Trophoblast cell (in vitro differentiated cells and primary cell): ENCODE data around the gene SLC36A2.

Experiments used
- DNase-seq, 2 donors: peaks; one replicate each; pipeline ENCODE4 v3.0.0-alpha.2; 2016
- H2AFZ ChIP-seq: 2 replicates; pipeline ENCODE4 v1.6.1; 2013; ENCODE audit warnings: low read length, moderate library complexity, mild to moderate bottlenecking; ENCODE audit not compliant: insufficient read depth, poor library complexity
- H2AK5ac ChIP-seq: 2 replicates; pipeline ENCODE4 v1.6.1; 2013; ENCODE audit warnings: mild to moderate bottlenecking, low read length
- H2BK120ac ChIP-seq: 2 replicates; pipeline ENCODE4 v1.6.1; 2013; ENCODE audit warnings: low read length, mild to moderate bottlenecking, moderate library complexity; ENCODE audit not compliant: insufficient read depth, poor library complexity
- H2BK12ac ChIP-seq: 2 replicates; pipeline ENCODE4 v1.6.1; 2013; ENCODE audit warnings: mild to moderate bottlenecking, low read length, moderate library complexity
- H2BK5ac ChIP-seq: 2 replicates; pipeline ENCODE4 v1.6.1; 2013; ENCODE audit warnings: low read length, low read depth, moderate library complexity, mild to moderate bottlenecking; ENCODE audit not compliant: poor library complexity
- H3K14ac ChIP-seq: 2 replicates; pipeline ENCODE4 v1.6.1; 2013; ENCODE audit warnings: mild to moderate bottlenecking, low read length
- H3K18ac ChIP-seq: 2 replicates; pipeline ENCODE4 v1.6.1; 2013; ENCODE audit warnings: mild to moderate bottlenecking, low read length
- H3K23ac ChIP-seq: 2 replicates; pipeline ENCODE4 v1.6.1; 2013; ENCODE audit warnings: low read length
- H3K27ac ChIP-seq: 2 replicates; pipeline ENCODE4 v1.5.1; 2013; ENCODE audit warnings: low read depth, mild to moderate bottlenecking, inconsistent platforms, low read length, moderate library complexity
- H3K27me3 ChIP-seq: 2 replicates; pipeline ENCODE4 v1.6.1; 2013; ENCODE audit warnings: inconsistent platforms, mild to moderate bottlenecking, low read length, moderate library complexity; ENCODE audit not compliant: insufficient read depth
- H3K36me3 ChIP-seq, 2 experiments: 1 replicate in 1 of 2; 2 replicates in 1 of 2; pipeline ENCODE4 v1.6.1; 2013; ENCODE audit warnings: low read length in 2 of 2, mild to moderate bottlenecking in 2 of 2, moderate library complexity in 1 of 2; ENCODE audit not compliant: insufficient read depth in 2 of 2, control insufficient read depth in 1 of 2
- H3K4ac ChIP-seq: 2 replicates; pipeline ENCODE4 v1.6.1; 2013; ENCODE audit warnings: low read depth, mild to moderate bottlenecking, low read length, moderate library complexity
- H3K4me1 ChIP-seq, 2 experiments: 1 replicate in 1 of 2; 2 replicates in 1 of 2; pipeline ENCODE4 v1.6.1; 2013; ENCODE audit warnings: low read length in 2 of 2, mild to moderate bottlenecking in 2 of 2, moderate library complexity in 1 of 2; ENCODE audit not compliant: insufficient read depth in 2 of 2, control insufficient read depth in 1 of 2
- H3K4me2 ChIP-seq: 2 replicates; pipeline ENCODE4 v1.6.1; 2013; ENCODE audit warnings: inconsistent platforms, mild to moderate bottlenecking, low read length, moderate library complexity
- H3K4me3 ChIP-seq: 2 replicates; pipeline ENCODE4 v1.5.1; 2013; ENCODE audit warnings: mild to moderate bottlenecking, low read depth, low read length, inconsistent platforms
- H3K79me1 ChIP-seq: one replicate; pipeline ENCODE4 v1.6.1; 2013; ENCODE audit warnings: low read length
- H3K79me2 ChIP-seq: 2 replicates; pipeline ENCODE4 v1.6.1; 2013; ENCODE audit warnings: low read length, mild to moderate bottlenecking; ENCODE audit not compliant: control insufficient read depth, insufficient read depth, poor library complexity
- H3K9ac ChIP-seq: 2 replicates; pipeline ENCODE4 v1.6.1; 2013; ENCODE audit warnings: mild to moderate bottlenecking, low read length
- H3K9me3 ChIP-seq: 2 replicates; pipeline ENCODE4 v1.6.1; 2013; ENCODE audit warnings: low read depth, mild to moderate bottlenecking, control low read depth, inconsistent platforms, low read length; ENCODE audit not compliant: insufficient read depth
- H4K12ac ChIP-seq: 2 replicates; pipeline ENCODE4 v1.6.1; 2013; ENCODE audit warnings: low read depth, mild to moderate bottlenecking, low read length, moderate library complexity
- H4K8ac ChIP-seq: 2 replicates; pipeline ENCODE4 v1.6.1; 2013; ENCODE audit warnings: low read depth, mild to moderate bottlenecking, low read length, moderate library complexity
- H4K91ac ChIP-seq: one replicate; pipeline ENCODE4 v1.6.1; 2013; ENCODE audit warnings: low read depth, mild to moderate bottlenecking, low read length, moderate library complexity
- WGBS: extraction: QIAGEN DNeasy Blood & Tissue Kit; methylation state at CpG from one replicate; pipeline ENCODE4 v1.1.7; 2013; ENCODE audit warnings: missing lambda C conversion rate; ENCODE audit not compliant: insufficient read length, insufficient coverage; ENCODE audit errors: extremely low coverage; 5-methylcytosine and 5-hydroxymethylcytosine counted together

SLC36A2 gene

DNA sequence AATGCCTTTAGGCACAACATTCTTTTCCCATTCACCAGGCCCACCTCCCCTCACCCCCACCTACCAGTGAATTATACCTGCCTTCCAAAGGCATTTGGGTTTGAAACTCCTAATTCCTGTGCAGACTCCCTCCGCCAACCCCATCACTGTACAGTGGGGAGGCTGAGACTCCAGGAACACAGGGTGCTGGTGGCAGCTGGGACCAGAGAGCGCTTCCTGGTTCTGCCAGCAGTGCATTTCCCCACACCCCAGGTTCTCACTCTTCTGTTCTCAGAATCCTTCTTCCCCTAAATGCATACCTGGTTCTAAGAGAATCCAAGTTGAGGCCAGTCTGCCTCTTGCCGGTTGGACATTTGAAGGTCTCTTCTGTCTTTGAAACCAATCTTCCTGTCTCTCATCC lies 21.1 kb downstream of the SLC36A2 start:
- Histone ChIP-seq H3K79me1 (no peaks in the 10 kb centered on the region), H3K9me3 (no peaks in the 10 kb centered on the region), H3K23ac (no peak overlapping the region), H3K18ac (no peak overlapping the region), H4K8ac (no peak overlapping the region), H4K12ac (no peak overlapping the region), H3K4me2 (no peak overlapping the region), H3K14ac (no peak overlapping the region), H3K4ac (no peak overlapping the region), H3K4me3 (no peak overlapping the region), H2BK120ac (no peak overlapping the region), H3K4me1 (peaks cover 17 to 18% of the 10 kb centered on the region in 2 experiments), H4K91ac (no peak overlapping the region), H3K79me2 (no peaks in the 10 kb centered on the region), H3K9ac (no peak overlapping the region), H2BK5ac (no peak overlapping the region), H3K36me3 (no peaks in the 10 kb centered on the region), H2AK5ac (no peak overlapping the region), H3K27me3 (no peaks in the 10 kb centered on the region), H2BK12ac (no peak overlapping the region), H2AFZ (no peak overlapping the region), H3K27ac (no peak overlapping the region)
- no peak for DNase-seq
- no CpG with 5 or more reads among the region's 3 CpGs for WGBS

DNA sequence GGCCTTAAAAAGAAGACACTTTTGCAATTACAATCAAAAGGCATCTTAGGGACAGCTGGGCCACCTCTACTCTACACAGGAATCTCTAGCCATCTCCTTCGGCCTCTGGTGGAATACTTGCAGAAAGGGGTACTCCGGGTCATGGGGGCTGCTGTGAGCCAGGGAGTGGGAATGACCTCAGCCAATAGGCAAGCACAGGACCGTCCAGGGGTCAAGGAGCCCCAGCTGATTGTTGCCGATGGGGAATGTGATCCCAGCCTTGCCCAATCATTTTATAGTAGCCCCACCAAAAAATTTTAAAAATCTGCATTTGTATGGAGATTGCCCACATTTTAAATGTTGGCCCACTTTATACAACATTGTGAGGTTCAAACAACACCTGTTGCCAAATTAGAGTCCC lies 26.9 kb downstream of the SLC36A2 start:
- Histone ChIP-seq H3K79me1 (no peaks in the 10 kb centered on the region), H2BK120ac (no peak overlapping the region), H3K9me3 (no peaks in the 10 kb centered on the region), H3K36me3 (no peaks in the 10 kb centered on the region), H3K4me1 (peaks cover 12 to 13% of the 10 kb centered on the region in 2 experiments), H2BK5ac (no peak overlapping the region), H2BK12ac (no peak overlapping the region), H3K4ac (no peak overlapping the region), H2AK5ac (no peak overlapping the region), H3K18ac (no peak overlapping the region), H3K79me2 (no peaks in the 10 kb centered on the region), H3K27ac (no peak overlapping the region), H3K23ac (no peak overlapping the region), H3K27me3 (no peaks in the 10 kb centered on the region), H4K91ac (no peak overlapping the region), H3K9ac (no peak overlapping the region), H2AFZ (no peak overlapping the region), H4K12ac (no peak overlapping the region), H4K8ac (no peak overlapping the region), H3K4me2 (no peak overlapping the region), H3K14ac (no peak overlapping the region), H3K4me3 (no peak overlapping the region)
- no peak for DNase-seq
- no CpG with 5 or more reads among the region's 4 CpGs for WGBS

DNA sequence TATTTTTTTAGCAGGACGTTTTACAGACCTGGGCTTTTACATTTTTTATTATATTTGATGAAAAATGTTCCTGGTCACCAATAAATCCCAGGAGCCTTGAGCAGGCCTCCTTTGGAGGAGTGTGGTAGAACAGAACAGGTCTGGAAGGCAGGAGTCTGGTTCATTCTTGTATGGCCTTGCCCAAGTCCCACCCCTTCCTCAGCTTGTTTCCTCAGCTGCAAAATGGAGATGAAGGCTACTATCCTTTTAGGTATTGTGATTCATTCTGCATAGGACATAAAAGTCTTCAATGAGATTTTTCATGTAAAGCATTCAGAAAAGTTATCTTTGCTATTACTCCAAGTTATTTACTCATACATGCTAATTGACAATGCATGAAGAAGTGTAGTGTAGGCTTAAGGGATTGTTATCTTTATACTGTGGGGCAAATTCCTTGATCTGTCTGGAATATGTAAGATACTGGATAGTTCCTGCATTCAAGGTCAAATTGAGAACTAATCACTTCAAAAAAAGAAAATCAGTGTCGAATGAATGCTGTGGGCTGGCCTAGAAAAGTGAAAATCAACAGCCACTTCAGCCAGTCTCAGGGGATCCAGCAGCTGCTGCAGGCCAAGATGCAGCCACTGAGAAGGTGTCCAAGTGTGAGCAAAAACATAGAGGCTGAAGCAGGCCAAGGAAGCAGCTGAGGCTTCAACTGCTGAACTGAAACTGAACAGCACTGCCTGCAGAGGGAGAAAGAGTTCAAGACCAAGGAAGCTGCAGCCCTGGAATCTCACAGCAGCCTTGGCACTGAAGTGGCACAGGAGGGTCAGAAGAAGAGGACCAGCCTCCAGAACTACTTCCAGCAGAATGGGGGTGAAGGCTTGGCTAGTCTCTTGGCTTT lies 28.3 kb downstream of the SLC36A2 start:
- H4K12ac ChIP-seq: no peak overlapping the region
- WGBS: no CpG with 5 or more reads among the region's 2 CpGs
- no peak overlapping the region for H2AK5ac ChIP-seq
- H3K9me3 ChIP-seq: no peaks in the 10 kb centered on the region
- no peak overlapping the region for H3K14ac ChIP-seq
- H2BK5ac ChIP-seq: no peak overlapping the region
- H3K18ac ChIP-seq: no peak overlapping the region
- no peaks in the 10 kb centered on the region for H3K79me1 ChIP-seq
- H3K27ac ChIP-seq: no peak overlapping the region
- no peak overlapping the region for H3K23ac ChIP-seq
- H3K79me2 ChIP-seq: no peaks in the 10 kb centered on the region
- H4K91ac ChIP-seq: no peak overlapping the region
- no peak overlapping the region for H2AFZ ChIP-seq
- H3K27me3 ChIP-seq: no peaks in the 10 kb centered on the region
- H2BK12ac ChIP-seq: no peak overlapping the region
- H3K4me2 ChIP-seq: no peak overlapping the region
- peaks cover 12 to 13% of the 10 kb centered on the region in 2 experiments for H3K4me1 ChIP-seq
- H3K4me3 ChIP-seq: no peak overlapping the region
- H3K36me3 ChIP-seq: no peaks in the 10 kb centered on the region
- DNase-seq: peak in 1 of 2 donors; percentile 16
- no peak overlapping the region for H3K4ac ChIP-seq
- H2BK120ac ChIP-seq: no peak overlapping the region
- H4K8ac ChIP-seq: no peak overlapping the region
- H3K9ac ChIP-seq: peak overlapping the region; percentile 15

DNA sequence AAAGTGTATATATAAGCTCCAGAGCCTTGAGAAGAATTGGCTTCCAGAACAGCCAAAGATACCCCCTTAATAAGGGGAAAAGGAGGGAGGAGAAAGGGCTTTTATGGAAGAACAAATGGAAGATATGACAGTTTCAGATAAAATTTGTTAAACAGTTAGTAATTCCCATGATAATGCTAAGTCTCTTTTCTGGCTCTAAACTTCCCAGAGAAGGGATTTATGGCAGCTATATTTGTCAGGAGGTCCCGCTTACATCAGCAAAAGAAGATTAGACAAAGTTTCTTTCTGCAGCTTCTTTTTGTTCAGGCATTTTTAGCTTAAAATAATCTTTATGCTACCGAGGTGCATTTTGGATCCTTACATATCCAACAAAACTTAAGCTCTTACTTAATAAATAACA lies 29.5 kb downstream of the SLC36A2 start:
- peaks cover 12 to 13% of the 10 kb centered on the region in 2 experiments for H3K4me1 ChIP-seq
- H3K27me3 ChIP-seq: no peaks in the 10 kb centered on the region
- H3K4ac ChIP-seq: no peak overlapping the region
- H3K18ac ChIP-seq: no peak overlapping the region
- no peaks in the 10 kb centered on the region for H3K9me3 ChIP-seq
- no peak overlapping the region for H2BK12ac ChIP-seq
- no peak overlapping the region for H3K4me2 ChIP-seq
- H3K4me3 ChIP-seq: no peak overlapping the region
- no peak overlapping the region for H2AK5ac ChIP-seq
- no peak overlapping the region for H2AFZ ChIP-seq
- no peak overlapping the region for H4K91ac ChIP-seq
- no peak overlapping the region for H4K12ac ChIP-seq
- no peak overlapping the region for H3K14ac ChIP-seq
- H4K8ac ChIP-seq: no peak overlapping the region
- H3K79me2 ChIP-seq: no peaks in the 10 kb centered on the region
- H3K36me3 ChIP-seq: no peaks in the 10 kb centered on the region
- H3K23ac ChIP-seq: no peak overlapping the region
- no CpG with 5 or more reads among the region's 2 CpGs for WGBS
- no peak overlapping the region for H3K27ac ChIP-seq
- H3K9ac ChIP-seq: no peak overlapping the region
- no peak for DNase-seq
- H3K79me1 ChIP-seq: no peaks in the 10 kb centered on the region
- H2BK120ac ChIP-seq: no peak overlapping the region
- H2BK5ac ChIP-seq: no peak overlapping the region
